ENCODE measurements around the gene EPN2.

GRCh38 chr17:19313746-19314651, 76.8 kb downstream of the EPN2 start:
- no peak for TF ChIP-seq NRF1 (IDR thresholded peaks at IDR 0.05; ENCODE audit: low read depth, low read length)
- no peak for TF ChIP-seq RFX5 (IDR thresholded peaks at IDR 0.05; ENCODE audit: low read length)
- TF ChIP-seq, protein P1, sequence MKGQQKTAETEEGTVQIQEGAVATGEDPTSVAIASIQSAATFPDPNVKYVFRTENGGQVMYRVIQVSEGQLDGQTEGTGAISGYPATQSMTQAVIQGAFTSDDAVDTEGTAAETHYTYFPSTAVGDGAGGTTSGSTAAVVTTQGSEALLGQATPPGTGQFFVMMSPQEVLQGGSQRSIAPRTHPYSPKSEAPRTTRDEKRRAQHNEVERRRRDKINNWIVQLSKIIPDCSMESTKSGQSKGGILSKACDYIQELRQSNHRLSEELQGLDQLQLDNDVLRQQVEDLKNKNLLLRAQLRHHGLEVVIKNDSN (IDR thresholded peaks at IDR 0.05; ENCODE audit: borderline replicate concordance, low read depth), result no peak
- TF ChIP-seq EZH2phosphoT487 (IDR thresholded peaks at IDR 0.05; ENCODE audit: borderline replicate concordance, low read depth), result no peak
- no peak for TF ChIP-seq CTCF (IDR thresholded peaks at IDR 0.05)
- no peak for TF ChIP-seq EP300 (IDR thresholded peaks at IDR 0.05; ENCODE audit: borderline replicate concordance in 1 of 2, low read depth in 1 of 2, low read length in 1 of 2)

Measured in SK-N-SH (cell line).